ENCODE measurements around the gene ALPL. TPM values are rescaled to one million over a fixed set of nuclear protein-coding genes. Genes with fewer than 3 reads are reported as not detected.

Gene ALPL
- total and polyA plus RNA-seq, 9 of the 15 experiments (the other 6 are each of a cell fraction or from before 2014, with no cell fraction given) = 0.04 to 0.38 (median 0.18) TPM; not detected in 4

GRCh38 chr1:21573971-21574465 is 64.8 kb downstream of the ALPL start:
- peaks cover 4% of the 10 kb centered on the region; the same call in 1 of the 2 replicates for H4K20me1 ChIP-seq (replicated peaks; ENCODE audit: control insufficient read depth, insufficient read depth, low read length)
- WGBS (ENCODE audit: insufficient coverage, low coverage, missing lambda C conversion rate) = 19% methylated on average over 11 of the region's 11 CpGs
- no peak overlapping the region for H2AFZ ChIP-seq (ENCODE audit: low read depth, low read length)
- ChIA-PET CTCF (ENCODE audit: low intra/inter-chr PET ratio) (interaction anchor here (3.5 kb wide), 1 partner anchor 204 kb away, joined by 27 read pairs; no protein-coding TSS in a partner anchor), POLR2A (interaction anchor here (0.8 kb wide), 1 partner anchor 13 kb away, joined by 4 read pairs; no protein-coding TSS in a partner anchor)
- no peaks in the 10 kb centered on the region for H3K36me3 ChIP-seq (ENCODE audit: control insufficient read depth, insufficient read depth, low read length)
- no peak overlapping the region for H3K4me2 ChIP-seq (ENCODE audit: insufficient read depth, low read length)
- H3K9ac ChIP-seq (ENCODE audit: insufficient read depth in 1 of 2, low read depth in 2 of 2, low read length in 2 of 2) = no peak overlapping the region; a peak in 1 of 4 replicates
- H3K27ac ChIP-seq (ENCODE audit: extremely low read depth, low read depth, low read length) = no peak overlapping the region
- peaks cover 4 to 27% of the 10 kb centered on the region in 2 experiments; a peak in 4 of 5 replicates for H3K4me1 ChIP-seq (replicated peaks in 1 of 2; ENCODE audit: control insufficient read depth in 2 of 2, insufficient read depth in 2 of 2, low read length in 2 of 2)
- H3K27me3 ChIP-seq (ENCODE audit: control insufficient read depth in 2 of 2, insufficient read depth in 2 of 2, low read length in 2 of 2) = peaks cover 0 to 30% of the 10 kb centered on the region in 2 experiments; a peak in 1 of 5 replicates
- H3K9me3 ChIP-seq (replicated peaks; ENCODE audit: control insufficient read depth, insufficient read depth, low read depth, low read length) = no peaks in the 10 kb centered on the region
- intact Hi-C loops (cut with micrococcal nuclease) = loop anchor here (10.0 kb wide), 1 partner anchor 199 kb away; no protein-coding TSS in a partner anchor
- FAIRE-seq = peak; percentile 6
- no peaks in the 10 kb centered on the region for H3K79me2 ChIP-seq (ENCODE audit: control insufficient read depth, insufficient read depth, low read length)
- ATAC-seq = peak; percentile 85
- in situ Hi-C loops (cut with MboI) = no loop called here
- no TSS peak for BruUV-seq (replicated peaks)
- H3K4me3 ChIP-seq = no peak overlapping the region
- H3K9me1 ChIP-seq (ENCODE audit: control insufficient read depth, insufficient read depth, low read length) = no peaks in the 10 kb centered on the region
- peak; percentile 49 to 75 (median 60) for DNase-seq (ENCODE audit: extremely low read depth in 1 of 4, low spot score in 3 of 4)
- TF ChIP-seq MAFG (tag; conservative IDR thresholded peaks at IDR 0.05) = no peak
- TF ChIP-seq NFIC (IDR thresholded peaks at IDR 0.05) = peak; percentile 44; the same call in 1 of the 2 replicates
- peak; percentile 95 for TF ChIP-seq MEF2D (tag; conservative IDR thresholded peaks at IDR 0.05; ENCODE audit: low read depth)
- TF ChIP-seq WHSC1 (IDR thresholded peaks at IDR 0.05; ENCODE audit: low read length) = no peak
- no peak for TF ChIP-seq ADNP (tag; IDR thresholded peaks at IDR 0.05)
- TF ChIP-seq STAG1 (CRISPR knock-in tag; IDR thresholded peaks at IDR 0.05; ENCODE audit: borderline replicate concordance) = peak; percentile 82; the same call in 1 of the 2 replicates
- TF ChIP-seq CHD4 (IDR thresholded peaks at IDR 0.05; ENCODE audit: insufficient read depth, insufficient replicate concordance, low read depth, low read length, poor library complexity, severe bottlenecking) = peak; percentile 37
- TF ChIP-seq GTF3C2 (IDR thresholded peaks at IDR 0.05; ENCODE audit: borderline replicate concordance, extremely low read depth, insufficient read length) = peak; percentile 60
- TF ChIP-seq CTBP1 (IDR thresholded peaks at IDR 0.05; ENCODE audit: borderline replicate concordance) = peak; percentile 69
- no peak for TF ChIP-seq ARID1B (IDR thresholded peaks at IDR 0.05)
- TF ChIP-seq ETV6 (IDR thresholded peaks at IDR 0.05; ENCODE audit: borderline replicate concordance in 1 of 2, low read depth in 2 of 2, low read length in 1 of 2) = no peak
- 0 out of 2 replicates have a peak, but pooled peaks have one; percentile 18 for TF ChIP-seq ETV6 (CRISPR knock-in tag; IDR thresholded peaks at IDR 0.05; ENCODE audit: borderline replicate concordance)
- TF ChIP-seq ZC3H4 (CRISPR knock-in tag; IDR thresholded peaks at IDR 0.05; ENCODE audit: borderline replicate concordance) = no peak
- peak; percentile 99 for TF ChIP-seq ZFP36 (IDR thresholded peaks at IDR 0.05; ENCODE audit: low read depth, low read length, partially characterized antibody)
- 0 out of 2 replicates have a peak, but pooled peaks have one; percentile 23 for TF ChIP-seq ZFX (CRISPR knock-in tag; IDR thresholded peaks at IDR 0.05)
- no peak for TF ChIP-seq MCM2 (IDR thresholded peaks at IDR 0.05; ENCODE audit: low read depth)
- TF ChIP-seq CREM (IDR thresholded peaks at IDR 0.05; ENCODE audit: low read depth) = no peak
- TF ChIP-seq CXXC5 (CRISPR knock-in tag; IDR thresholded peaks at IDR 0.05) = 0 out of 2 replicates have a peak, but pooled peaks have one; percentile 9
